Testis (tissue), 3 donors: ENCODE measurements around the gene GRAP. TPM values are rescaled to one million over a fixed set of nuclear protein-coding genes. Genes with fewer than 3 reads are reported as not detected.

ENCODE experiments used
- DNase-seq: peaks from one replicate; pipeline ENCODE4 v3.0.0-alpha.2; 2019
- H3K27ac ChIP-seq, 2 donors: fragments of 200-600 bp; sonication (generic); one replicate each; pipeline ENCODE4 v1.5.1; 2019
- H3K27me3 ChIP-seq: fragments of 200-600 bp; sonication (generic); one replicate; pipeline ENCODE4 v1.5.1; 2019
- H3K36me3 ChIP-seq: fragments of 200-600 bp; sonication (generic); one replicate; pipeline ENCODE4 v1.5.1; 2017; ENCODE audit warnings: low read depth; ENCODE audit errors: missing control alignments
- H3K4me1 ChIP-seq: fragments of 200-600 bp; sonication (generic); one replicate; pipeline ENCODE4 v1.5.1; 2019
- H3K4me3 ChIP-seq, 2 donors: fragments of 200-600 bp; sonication (generic); one replicate each; pipeline ENCODE4 v1.5.1; 2017 to 2019
- H3K9me3 ChIP-seq: fragments of 200-600 bp; sonication (generic); one replicate; pipeline ENCODE4 v1.5.1; 2017
- POLR2A ChIP-seq: fragments of 450-650 bp; IDR thresholded peaks from one replicate; pipeline ENCODE4 v1.6.1; 2017; ENCODE audit warnings: antibody characterized with exemption, mild to moderate bottlenecking, moderate library complexity
- WGBS, 2 donors: methylation state at CpG; one replicate each; pipeline ENCODE4 v1.1.5; 2018; 5-methylcytosine and 5-hydroxymethylcytosine counted together
- intact Hi-C: fragments of 100-400 bp; cut with DNase I; formaldehyde crosslinking; loops from one replicate; pipeline ENCODE4 v1.15.1; 2023; ENCODE audit warnings: low total_unique reads
- polyA plus RNA-seq: library from polyadenylated mRNA; stranded (reverse); fragments of 350-450 nt; fragmentation: Illumina TruSeq; extraction: RNeasy Lipid Tissue Mini Kit (QIAGEN cat#74804); gene quantifications from one replicate; pipeline ENCODE4 v1.2.3, GENCODE V29; 2014; ENCODE audit warnings: low read depth, low replicate concordance; ENCODE audit not compliant: insufficient read depth
- total RNA-seq, 2 donors: library from RNA; depleted of rRNA; stranded (reverse); fragments of >200 nt; gene quantifications; one replicate each; pipeline ENCODE4 v1.2.3, GENCODE V29; 2016
- TF ChIP-seq, protein P1 (sequence below), 3 experiments: fragments of 450-650 bp in 2 of 3; fragments of 200-600 bp in 1 of 3; sonication (generic) in 1 of 3; IDR thresholded peaks; one replicate each; pipeline ENCODE4 v1.5.1; 2016 to 2019; ENCODE audit warnings: antibody characterized with exemption in 3 of 3, mild to moderate bottlenecking in 2 of 3, moderate library complexity in 1 of 3

Gene GRAP
- total and polyA plus RNA-seq, 3 donors from 2014 or later = 5.3 to 13.2 (median 7.2) TPM

DNA sequence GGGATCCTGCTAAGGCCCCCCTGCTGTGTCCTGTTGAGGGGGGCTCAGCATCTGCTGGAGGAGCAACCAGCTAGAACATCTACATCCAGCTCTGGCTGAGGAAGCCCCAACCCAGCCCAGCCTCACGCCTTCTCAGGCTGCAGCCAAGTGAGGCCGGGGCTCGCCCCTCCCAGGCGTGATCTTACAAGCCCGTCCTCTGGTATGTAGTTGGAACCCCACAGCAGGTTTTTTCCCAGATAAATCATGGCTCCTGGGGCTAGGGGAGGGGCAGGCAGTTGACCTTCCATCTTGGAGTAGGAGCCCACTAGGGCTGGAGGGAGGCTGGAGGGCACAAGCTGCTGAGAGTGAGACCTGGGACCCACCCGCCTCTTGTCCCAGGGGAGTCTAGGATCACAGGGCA, 46.8 kb downstream of the GRAP start:
- no peak for TF ChIP-seq POLR2A
- TF ChIP-seq, protein P1, sequence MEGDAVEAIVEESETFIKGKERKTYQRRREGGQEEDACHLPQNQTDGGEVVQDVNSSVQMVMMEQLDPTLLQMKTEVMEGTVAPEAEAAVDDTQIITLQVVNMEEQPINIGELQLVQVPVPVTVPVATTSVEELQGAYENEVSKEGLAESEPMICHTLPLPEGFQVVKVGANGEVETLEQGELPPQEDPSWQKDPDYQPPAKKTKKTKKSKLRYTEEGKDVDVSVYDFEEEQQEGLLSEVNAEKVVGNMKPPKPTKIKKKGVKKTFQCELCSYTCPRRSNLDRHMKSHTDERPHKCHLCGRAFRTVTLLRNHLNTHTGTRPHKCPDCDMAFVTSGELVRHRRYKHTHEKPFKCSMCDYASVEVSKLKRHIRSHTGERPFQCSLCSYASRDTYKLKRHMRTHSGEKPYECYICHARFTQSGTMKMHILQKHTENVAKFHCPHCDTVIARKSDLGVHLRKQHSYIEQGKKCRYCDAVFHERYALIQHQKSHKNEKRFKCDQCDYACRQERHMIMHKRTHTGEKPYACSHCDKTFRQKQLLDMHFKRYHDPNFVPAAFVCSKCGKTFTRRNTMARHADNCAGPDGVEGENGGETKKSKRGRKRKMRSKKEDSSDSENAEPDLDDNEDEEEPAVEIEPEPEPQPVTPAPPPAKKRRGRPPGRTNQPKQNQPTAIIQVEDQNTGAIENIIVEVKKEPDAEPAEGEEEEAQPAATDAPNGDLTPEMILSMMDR (IDR thresholded peaks at IDR 0.05) = no peak
- no peaks in the 10 kb centered on the region for H3K27me3 ChIP-seq
- intact Hi-C loops = no loop called here

DNA sequence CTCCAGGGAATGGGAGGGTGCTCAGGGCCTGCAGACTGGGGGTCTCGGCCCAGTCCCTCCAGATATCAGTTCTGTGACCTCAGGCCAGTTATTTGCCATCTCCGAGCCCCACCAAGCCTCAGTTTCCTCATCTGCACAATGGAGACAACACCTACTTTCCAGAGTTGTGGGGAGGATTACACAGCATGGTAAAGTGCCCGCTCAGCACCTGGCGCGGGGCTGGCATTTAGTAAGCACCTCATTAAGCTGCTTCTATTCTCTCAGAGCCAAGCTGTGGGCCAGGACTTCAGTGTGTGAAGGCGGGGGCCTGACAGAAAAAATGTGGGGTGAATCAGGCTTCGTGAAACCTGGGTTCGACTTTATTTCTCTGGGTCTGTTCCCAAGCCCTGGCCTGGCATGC, 47.4 kb downstream of the GRAP start:
- Histone ChIP-seq H3K4me3 (no peak overlapping the region), H3K36me3 (no peaks in the 10 kb centered on the region), H3K27ac (no peak overlapping the region), H3K27me3 (no peaks in the 10 kb centered on the region), H3K4me1 (no peaks in the 10 kb centered on the region), H3K9me3 (no peaks in the 10 kb centered on the region)
- 94 to 96% methylated on average over 8 of the region's 8 CpGs for WGBS, 2 donors
- intact Hi-C loops = no loop called here
- DNase-seq = no peak
- TF ChIP-seq, protein P1 (IDR thresholded peaks at IDR 0.05) = no peak
- no peak for TF ChIP-seq POLR2A

More for the DNA sequence above, 46.8 kb downstream of the GRAP start:
- WGBS, 2 donors = 80 to 98% methylated on average over 1 to 6 of the region's 6 CpGs
- Histone ChIP-seq H3K27ac (no peak overlapping the region), H3K36me3 (no peaks in the 10 kb centered on the region), H3K9me3 (no peaks in the 10 kb centered on the region), H3K4me3 (no peak overlapping the region), H3K4me1 (no peaks in the 10 kb centered on the region)
- DNase-seq = no peak

DNA sequence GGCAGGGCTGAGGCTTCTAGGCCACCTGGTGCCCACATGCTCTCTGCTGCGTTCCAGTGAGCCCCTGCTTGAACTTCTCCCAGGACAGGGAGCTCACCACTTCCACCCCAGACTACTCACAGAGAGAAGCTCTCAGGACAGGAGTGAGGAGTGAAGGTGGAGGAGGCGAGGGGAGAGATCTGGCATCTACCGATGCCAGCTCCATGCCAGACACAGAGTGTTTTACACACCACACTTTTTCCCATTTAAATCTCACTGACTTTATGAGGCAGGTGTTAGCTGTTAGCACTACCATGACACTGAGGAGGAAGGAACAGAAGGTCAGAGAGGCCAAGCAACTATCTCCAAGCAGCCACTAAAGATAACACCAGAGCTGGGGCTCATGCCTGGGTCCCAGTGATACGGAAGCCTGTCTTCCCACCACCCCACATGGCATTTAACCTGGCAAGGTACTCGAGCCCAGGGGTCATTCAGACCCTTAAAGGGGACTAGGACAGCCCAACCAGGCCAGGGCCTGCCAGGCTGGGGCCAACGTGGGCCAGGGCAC, 49.0 kb downstream of the GRAP start:
- no peak overlapping the region for H3K27ac ChIP-seq
- H3K4me3 ChIP-seq = no peak overlapping the region
- H3K27me3 ChIP-seq = no peaks in the 10 kb centered on the region
- WGBS, 2 donors = 81 to 92% methylated on average over 3 to 6 of the region's 6 CpGs
- TF ChIP-seq, protein P1 (IDR thresholded peaks at IDR 0.05) = no peak
- TF ChIP-seq POLR2A = no peak
- H3K4me1 ChIP-seq = no peaks in the 10 kb centered on the region
- no peaks in the 10 kb centered on the region for H3K36me3 ChIP-seq
- DNase-seq = no peak
- H3K9me3 ChIP-seq = no peaks in the 10 kb centered on the region
- intact Hi-C loops = no loop called here

DNA sequence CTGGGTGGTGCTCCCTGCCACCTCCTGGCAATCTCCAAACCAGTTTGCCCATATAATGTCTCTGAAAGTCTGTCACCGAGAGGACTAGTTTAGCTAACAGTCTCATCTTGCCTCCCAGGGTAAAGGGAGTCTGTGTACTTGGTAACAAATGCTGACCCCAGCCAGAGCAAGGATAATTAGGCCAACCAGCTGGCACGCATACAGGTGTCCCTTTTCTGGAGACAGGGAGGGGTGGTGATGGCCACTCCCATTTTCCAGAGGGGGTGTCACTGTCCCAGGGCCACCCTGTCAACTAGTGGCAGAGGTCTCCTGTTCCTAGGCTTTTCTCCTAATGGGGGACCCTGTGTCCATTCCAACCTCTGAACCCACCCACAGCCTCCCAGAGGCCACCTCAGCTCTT, 50.3 kb downstream of the GRAP start:
- Histone ChIP-seq H3K36me3 (no peaks in the 10 kb centered on the region), H3K4me1 (no peaks in the 10 kb centered on the region), H3K9me3 (no peaks in the 10 kb centered on the region), H3K27me3 (no peaks in the 10 kb centered on the region), H3K4me3 (no peak overlapping the region), H3K27ac (no peak overlapping the region)
- WGBS, 2 donors = 100% methylated on average over 2 of the region's 2 CpGs
- DNase-seq = no peak
- TF ChIP-seq POLR2A = no peak
- TF ChIP-seq, protein P1 (IDR thresholded peaks at IDR 0.05) = no peak
- intact Hi-C loops = no loop called here

DNA sequence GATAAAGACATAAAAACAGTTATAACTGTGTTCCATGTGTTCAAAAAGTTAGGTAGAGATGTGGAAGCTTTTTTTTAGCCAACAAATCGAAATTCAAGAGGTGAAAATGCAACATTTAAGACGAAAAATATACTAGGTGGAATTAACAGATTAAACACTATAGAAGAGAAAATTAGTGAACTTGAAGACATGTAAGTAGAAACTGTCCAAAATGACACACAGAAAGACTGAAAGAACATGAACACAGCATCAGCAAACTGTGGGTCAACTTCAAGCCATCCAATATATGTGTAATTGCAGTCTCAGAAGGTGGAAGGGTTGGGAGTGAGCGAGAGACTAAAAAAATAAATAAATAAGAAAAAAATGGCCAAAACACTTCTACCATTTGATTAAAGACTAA, 51.5 kb downstream of the GRAP start:
- 93 to 95% methylated on average over 3 of the region's 3 CpGs for WGBS, 2 donors
- H3K36me3 ChIP-seq = no peaks in the 10 kb centered on the region
- no peak for TF ChIP-seq POLR2A
- H3K9me3 ChIP-seq = no peaks in the 10 kb centered on the region
- no peak overlapping the region for H3K4me3 ChIP-seq
- intact Hi-C loops = no loop called here
- DNase-seq = no peak
- H3K4me1 ChIP-seq = no peaks in the 10 kb centered on the region
- no peaks in the 10 kb centered on the region for H3K27me3 ChIP-seq
- no peak overlapping the region for H3K27ac ChIP-seq
